ENCODE measurements around the gene BIRC3. TPM values are rescaled to one million over a fixed set of nuclear protein-coding genes. Genes with fewer than 3 reads are reported as not detected.

The BIRC3 gene
- total RNA-seq, 2 experiments from 2014 or later, result 12.9 to 14.5 TPM

- H3K36me3 Mint-ChIP-seq (ENCODE audit: low read depth), result peaks cover 3% of the 10 kb centered on the region
- H3K4me3 Mint-ChIP-seq, result peak overlapping the region; percentile 41
- no peak for DNase-seq
- H3K9me3 Mint-ChIP-seq (ENCODE audit: insufficient read depth), result peaks cover 11% of the 10 kb centered on the region
- H3K4me1 Mint-ChIP-seq (ENCODE audit: low read depth), result peaks cover 36% of the 10 kb centered on the region
- ChIA-PET POLR2A (interaction anchor here (1.1 kb wide), 1 partner anchor 19 kb away, joined by 4 read pairs; no protein-coding TSS in a partner anchor), CTCF (interaction anchor here (0.7 to 17.7 kb wide), 6 partner anchors 7 to 300 kb away, joined by 3 to 484 read pairs (median 11); no protein-coding TSS in a partner anchor)
- no peak for ATAC-seq
- H3K27me3 Mint-ChIP-seq (ENCODE audit: low read depth), result no peaks in the 10 kb centered on the region
- peak overlapping the region; percentile 35 for H3K27ac Mint-ChIP-seq
Observed at GRCh38 chr11:102313238-102313940, 3.9 kb upstream of the BIRC3 start.

- H3K27me3 Mint-ChIP-seq (ENCODE audit: low read depth), result no peaks in the 10 kb centered on the region
- POLR2A ChIA-PET, result interaction anchor here (1.1 kb wide), 1 partner anchor 21 kb away, joined by 4 read pairs; no protein-coding TSS in a partner anchor
- no peak overlapping the region for H3K27ac Mint-ChIP-seq
- peaks cover 11% of the 10 kb centered on the region for H3K36me3 Mint-ChIP-seq (ENCODE audit: low read depth)
- no peak overlapping the region for H3K4me3 Mint-ChIP-seq
- DNase-seq (no peak), ATAC-seq (no peak)
- H3K9me3 Mint-ChIP-seq (ENCODE audit: insufficient read depth), result peaks cover 6% of the 10 kb centered on the region
- CTCF ChIA-PET, result interaction anchor here (1.2 to 17.7 kb wide), 5 partner anchors 8 to 298 kb away, joined by 3 to 484 read pairs (median 15); no protein-coding TSS in a partner anchor
- peaks cover 48% of the 10 kb centered on the region for H3K4me1 Mint-ChIP-seq (ENCODE audit: low read depth)
Observed at GRCh38 chr11:102314784-102315183, 2.5 kb upstream of the BIRC3 start.

GRCh38 chr11:102316346-102316904 lies 859 bp upstream of the BIRC3 start:
- H3K4me3 Mint-ChIP-seq, result peak overlapping the region; percentile 89
- ChIA-PET POLR2A (interaction anchor here (3.3 to 3.5 kb wide), 3 partner anchors 10 to 28 kb away, joined by 17 to 25 read pairs (median 23); no protein-coding TSS in a partner anchor), CTCF (interaction anchor here (1.7 to 17.7 kb wide), 4 partner anchors 10 to 350 kb away, joined by 3 to 484 read pairs (median 20); no protein-coding TSS in a partner anchor)
- DNase-seq (no peak), ATAC-seq (no peak)
- peak overlapping the region; percentile 75 for H3K27ac Mint-ChIP-seq
- peaks cover 60% of the 10 kb centered on the region for H3K4me1 Mint-ChIP-seq (ENCODE audit: low read depth)
- no peaks in the 10 kb centered on the region for H3K9me3 Mint-ChIP-seq (ENCODE audit: insufficient read depth)
- H3K36me3 Mint-ChIP-seq (ENCODE audit: low read depth), result peaks cover 14% of the 10 kb centered on the region
- H3K27me3 Mint-ChIP-seq (ENCODE audit: low read depth), result no peaks in the 10 kb centered on the region

GRCh38 chr11:102317768-102318103 lies 452 bp downstream of the BIRC3 start:
- no peaks in the 10 kb centered on the region for H3K9me3 Mint-ChIP-seq (ENCODE audit: insufficient read depth)
- peaks cover 67% of the 10 kb centered on the region for H3K4me1 Mint-ChIP-seq (ENCODE audit: low read depth)
- H3K36me3 Mint-ChIP-seq (ENCODE audit: low read depth), result peaks cover 20% of the 10 kb centered on the region
- no peaks in the 10 kb centered on the region for H3K27me3 Mint-ChIP-seq (ENCODE audit: low read depth)
- peak overlapping the region; percentile 89 for H3K4me3 Mint-ChIP-seq
- ATAC-seq (peak; percentile 3), DNase-seq (no peak)
- peak overlapping the region; percentile 94 for H3K27ac Mint-ChIP-seq
- POLR2A ChIA-PET, result interaction anchor here (0.8 to 3.5 kb wide), 5 partner anchors 11 to 134 kb away, joined by 3 to 25 read pairs (median 17); no protein-coding TSS in a partner anchor
- CTCF ChIA-PET, result interaction anchor here (0.6 to 17.7 kb wide), 15 partner anchors 9 to 349 kb away, joined by 3 to 484 read pairs (median 4); no protein-coding TSS in a partner anchor

GRCh38 chr11:102318469-102318868 lies 1.2 kb downstream of the BIRC3 start:
- Mint-ChIP-seq H3K4me3 (peak overlapping the region; percentile 89), H3K36me3 (ENCODE audit: low read depth) (peaks cover 23% of the 10 kb centered on the region), H3K27me3 (ENCODE audit: low read depth) (no peaks in the 10 kb centered on the region), H3K4me1 (ENCODE audit: low read depth) (peaks cover 65% of the 10 kb centered on the region), H3K9me3 (ENCODE audit: insufficient read depth) (no peaks in the 10 kb centered on the region), H3K27ac (peak overlapping the region; percentile 74)
- POLR2A ChIA-PET, result interaction anchor here (0.6 to 3.5 kb wide), 7 partner anchors 12 to 133 kb away, joined by 3 to 25 read pairs (median 3); no protein-coding TSS in a partner anchor
- CTCF ChIA-PET, result interaction anchor here (0.6 to 17.7 kb wide), 18 partner anchors 8 to 348 kb away, joined by 3 to 484 read pairs (median 4); no protein-coding TSS in a partner anchor
- DNase-seq, result peak; percentile 57
- ATAC-seq, result peak; percentile 13

- peaks cover 26% of the 10 kb centered on the region for H3K36me3 Mint-ChIP-seq (ENCODE audit: low read depth)
- DNase-seq, result no peak
Observed at GRCh38 chr11:102319544-102319943, 2.3 kb downstream of the BIRC3 start.

GRCh38 chr11:102320188-102320587 lies 2.9 kb downstream of the BIRC3 start:
- peaks cover 30% of the 10 kb centered on the region for H3K36me3 Mint-ChIP-seq (ENCODE audit: low read depth)
- H3K27ac Mint-ChIP-seq, result peak overlapping the region; percentile 65
- POLR2A ChIA-PET, result interaction anchor here (1.0 kb wide), 1 partner anchor 26 kb away, joined by 4 read pairs; no protein-coding TSS in a partner anchor
- no peaks in the 10 kb centered on the region for H3K27me3 Mint-ChIP-seq (ENCODE audit: low read depth)
- H3K4me1 Mint-ChIP-seq (ENCODE audit: low read depth), result peaks cover 67% of the 10 kb centered on the region
- ATAC-seq (no peak), DNase-seq (no peak)
- CTCF ChIA-PET, result interaction anchor here (1.0 to 17.7 kb wide), 10 partner anchors 10 to 293 kb away, joined by 3 to 484 read pairs (median 4); no protein-coding TSS in a partner anchor
- peak overlapping the region; percentile 89 for H3K4me3 Mint-ChIP-seq
- no peaks in the 10 kb centered on the region for H3K9me3 Mint-ChIP-seq (ENCODE audit: insufficient read depth)

More at GRCh38 chr11:102319544-102319943, 2.3 kb downstream of the BIRC3 start:
- ATAC-seq, result no peak
- ChIA-PET POLR2A (no interaction called here), CTCF (interaction anchor here (0.7 to 17.7 kb wide), 11 partner anchors 9 to 308 kb away, joined by 3 to 484 read pairs (median 4); no protein-coding TSS in a partner anchor)
- peak overlapping the region; percentile 89 for H3K4me3 Mint-ChIP-seq
- H3K27ac Mint-ChIP-seq, result peak overlapping the region; percentile 65
- H3K4me1 Mint-ChIP-seq (ENCODE audit: low read depth), result peaks cover 65% of the 10 kb centered on the region
- H3K27me3 Mint-ChIP-seq (ENCODE audit: low read depth), result no peaks in the 10 kb centered on the region
- no peaks in the 10 kb centered on the region for H3K9me3 Mint-ChIP-seq (ENCODE audit: insufficient read depth)

- H3K4me1 Mint-ChIP-seq (ENCODE audit: low read depth), result peaks cover 67% of the 10 kb centered on the region
- ChIA-PET CTCF (interaction anchor here (1.0 to 17.7 kb wide), 8 partner anchors 14 to 292 kb away, joined by 3 to 484 read pairs (median 4); no protein-coding TSS in a partner anchor), POLR2A (interaction anchor here (1.0 kb wide), 1 partner anchor 27 kb away, joined by 4 read pairs; no protein-coding TSS in a partner anchor)
- no peaks in the 10 kb centered on the region for H3K27me3 Mint-ChIP-seq (ENCODE audit: low read depth)
- peak overlapping the region; percentile 65 for H3K27ac Mint-ChIP-seq
- no peaks in the 10 kb centered on the region for H3K9me3 Mint-ChIP-seq (ENCODE audit: insufficient read depth)
- ATAC-seq, result no peak
- H3K36me3 Mint-ChIP-seq (ENCODE audit: low read depth), result peaks cover 30% of the 10 kb centered on the region
- H3K4me3 Mint-ChIP-seq, result peak overlapping the region; percentile 89
- no peak for DNase-seq
Observed at GRCh38 chr11:102320679-102321078, 3.4 kb downstream of the BIRC3 start.

GRCh38 chr11:102322560-102322959 lies 5.3 kb downstream of the BIRC3 start:
- H3K27me3 Mint-ChIP-seq (ENCODE audit: low read depth), result no peaks in the 10 kb centered on the region
- peaks cover 61% of the 10 kb centered on the region for H3K4me1 Mint-ChIP-seq (ENCODE audit: low read depth)
- peak overlapping the region; percentile 82 for H3K27ac Mint-ChIP-seq
- H3K9me3 Mint-ChIP-seq (ENCODE audit: insufficient read depth), result no peaks in the 10 kb centered on the region
- peak; percentile 21 for ATAC-seq
- no peak for DNase-seq
- peak overlapping the region; percentile 68 for H3K4me3 Mint-ChIP-seq
- H3K36me3 Mint-ChIP-seq (ENCODE audit: low read depth), result peaks cover 39% of the 10 kb centered on the region
- ChIA-PET POLR2A (no interaction called here), CTCF (interaction anchor here (5.4 to 17.7 kb wide), 2 partner anchors 19 to 31 kb away, joined by 32 to 484 read pairs; no protein-coding TSS in a partner anchor)

GRCh38 chr11:102323542-102324251 lies 6.4 kb downstream of the BIRC3 start:
- ATAC-seq, result no peak
- H3K36me3 Mint-ChIP-seq (ENCODE audit: low read depth), result peaks cover 44% of the 10 kb centered on the region
- H3K27me3 Mint-ChIP-seq (ENCODE audit: low read depth), result no peaks in the 10 kb centered on the region
- peaks cover 56% of the 10 kb centered on the region for H3K4me1 Mint-ChIP-seq (ENCODE audit: low read depth)
- no peak overlapping the region for H3K27ac Mint-ChIP-seq
- ChIA-PET POLR2A (no interaction called here), CTCF (interaction anchor here (1.4 to 2.3 kb wide), 3 partner anchors 11 to 36 kb away, joined by 3 to 35 read pairs (median 15); no protein-coding TSS in a partner anchor)
- no peak overlapping the region for H3K4me3 Mint-ChIP-seq
- H3K9me3 Mint-ChIP-seq (ENCODE audit: insufficient read depth), result no peaks in the 10 kb centered on the region
- no peak for DNase-seq

GRCh38 chr11:102325088-102325487 lies 7.8 kb downstream of the BIRC3 start:
- ATAC-seq (no peak), DNase-seq (no peak)
- no peaks in the 10 kb centered on the region for H3K9me3 Mint-ChIP-seq (ENCODE audit: insufficient read depth)
- H3K4me1 Mint-ChIP-seq (ENCODE audit: low read depth), result peaks cover 44% of the 10 kb centered on the region
- no peak overlapping the region for H3K4me3 Mint-ChIP-seq
- POLR2A ChIA-PET, result no interaction called here
- peaks cover 50% of the 10 kb centered on the region for H3K36me3 Mint-ChIP-seq (ENCODE audit: low read depth)
- CTCF ChIA-PET, result interaction anchor here (1.0 to 2.3 kb wide), 5 partner anchors 13 to 84 kb away, joined by 3 to 35 read pairs (median 5); no protein-coding TSS in a partner anchor
- H3K27me3 Mint-ChIP-seq (ENCODE audit: low read depth), result no peaks in the 10 kb centered on the region
- H3K27ac Mint-ChIP-seq, result no peak overlapping the region

Data from activated CD8-positive, alpha-beta T cell treated with anti-CD3 and anti-CD28 coated beads, Interleukin-2, amount 10 ng/mL, durations not matched to agents 7 days and 5 days (primary cell).